Esophagus muscularis mucosa (tissue), 4 donors: ENCODE data around the gene AHCYL2. TPM values are rescaled to one million over a fixed set of nuclear protein-coding genes. Genes with fewer than 3 reads are reported as not detected.

Experiments
- DNase-seq: peaks from one replicate; pipeline ENCODE4 v3.0.0-alpha.2; 2017; ENCODE audit errors: extremely low spot score
- H3K27ac ChIP-seq, 4 donors: fragments of 200-600 bp; sonication (generic); replicated peaks in 1 of 4; 1 replicate in 3 of 4; 2 replicates in 1 of 4; pipeline ENCODE4 v1.5.1; 2016 to 2019; ENCODE audit warnings: mild to moderate bottlenecking in 1 of 4
- H3K27me3 ChIP-seq, 4 donors: fragments of 200-600 bp; sonication (generic); one replicate each; pipeline versions ENCODE4 v1.5.1 to v1.6.0; 2016 to 2019
- H3K36me3 ChIP-seq, 4 donors: fragments of 200-600 bp; sonication (generic); one replicate each; pipeline ENCODE4 v1.5.1; 2016 to 2019
- H3K4me1 ChIP-seq, 4 donors: fragments of 200-600 bp; sonication (generic); one replicate each; pipeline ENCODE4 v1.5.1; 2016 to 2019
- H3K4me3 ChIP-seq, 4 donors: fragments of 200-600 bp; sonication (generic); 1 replicate in 2 of 4; 2 replicates in 2 of 4; pipeline ENCODE4 v1.5.1; 2016 to 2019; ENCODE audit warnings: mild to moderate bottlenecking in 4 of 4, moderate library complexity in 1 of 4
- H3K9me3 ChIP-seq, 4 donors: fragments of 200-600 bp; sonication (generic); 1 replicate in 3 of 4; 2 replicates in 1 of 4; pipeline ENCODE4 v1.5.1; 2016 to 2019
- CTCF ChIP-seq, 3 experiments: fragments of 200-600 bp in 2 of 3; fragments of 450-650 bp in 1 of 3; sonication (generic) in 2 of 3; IDR thresholded peaks; one replicate each; pipeline ENCODE4 v1.5.1; 2017 to 2019; ENCODE audit warnings: antibody characterized with exemption in 3 of 3, mild to moderate bottlenecking in 2 of 3, moderate library complexity in 1 of 3
- EP300 ChIP-seq: sonication (generic); formaldehyde crosslinking; IDR thresholded peaks from one replicate; pipeline ENCODE4 v1.6.1; 2017; ENCODE audit warnings: antibody characterized with exemption
- POLR2A ChIP-seq: fragments of 450-650 bp; IDR thresholded peaks from one replicate; pipeline ENCODE4 v1.6.1; 2017; ENCODE audit warnings: antibody characterized with exemption, moderate library complexity, mild to moderate bottlenecking, low read depth
- POLR2AphosphoS5 ChIP-seq, 2 donors: sonication (generic); formaldehyde crosslinking; IDR thresholded peaks; one replicate each; pipeline ENCODE4 v1.6.1; 2017; ENCODE audit warnings: antibody characterized with exemption in 2 of 2
- WGBS: methylation state at CpG from one replicate; pipeline ENCODE4 v1.1.5; 2018; 5-methylcytosine and 5-hydroxymethylcytosine counted together
- intact Hi-C: fragments of 100-400 bp; cut with DNase I; formaldehyde crosslinking; loops from one replicate; pipeline ENCODE4 v1.15.1; 2023
- total RNA-seq, 4 donors: library from RNA; depleted of rRNA; stranded (reverse); fragments of >200 nt; gene quantifications; one replicate each; pipeline versions ENCODE4 v1.1.0 to v1.2.1, GENCODE V29; 2016

The AHCYL2 gene
- total RNA-seq, 4 donors from 2014 or later: 9.7 to 14.2 (median 11.9) TPM

DNA sequence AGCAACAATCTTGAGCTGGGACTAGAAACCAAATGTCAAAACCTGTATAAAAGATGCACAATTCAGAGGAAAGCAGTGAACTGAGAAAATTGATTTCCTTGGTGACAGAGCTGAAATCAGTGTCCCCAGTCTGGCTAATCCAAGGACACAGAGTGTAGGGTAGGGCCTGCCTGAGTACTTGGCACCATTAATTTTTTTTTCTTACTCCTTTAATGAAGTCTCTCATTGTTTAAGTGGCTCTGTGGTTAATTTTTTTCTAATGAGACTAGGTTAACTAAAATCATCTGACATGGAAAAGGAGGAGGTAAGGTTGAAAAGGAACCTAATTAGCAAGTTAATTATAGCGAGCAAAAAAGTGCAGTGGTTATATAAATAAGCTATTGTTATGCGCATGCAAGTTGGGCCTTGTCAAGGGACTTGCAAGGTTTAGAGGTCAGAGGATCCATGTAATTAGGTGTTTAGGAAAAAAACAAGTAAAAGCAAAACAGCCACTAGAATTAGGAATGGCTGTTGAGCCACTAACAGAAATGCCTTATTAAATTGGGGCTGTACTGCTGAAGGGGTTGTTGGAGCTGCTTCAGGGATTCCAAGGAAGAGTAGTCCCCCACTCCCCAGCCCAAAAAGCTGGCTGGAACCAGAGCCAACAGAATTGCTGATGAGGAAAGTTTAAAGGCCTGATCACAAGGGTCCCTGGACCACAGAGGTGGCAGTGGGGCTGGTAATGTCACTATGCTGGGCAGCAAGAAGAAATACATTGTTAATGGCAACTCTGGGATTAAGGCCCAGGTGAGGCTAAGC, 150.5 kb downstream of the AHCYL2 start:
- TF ChIP-seq POLR2A (no peak), EP300 (no peak), POLR2AphosphoS5 (IDR thresholded peaks at IDR 0.05) (no peak), CTCF (IDR thresholded peaks at IDR 0.05) (no peak)
- H3K4me1 ChIP-seq: no peaks in the 10 kb centered on the region
- H3K27ac ChIP-seq: no peak overlapping the region
- no peaks in the 10 kb centered on the region for H3K9me3 ChIP-seq
- no peak for DNase-seq
- no peaks in the 10 kb centered on the region for H3K27me3 ChIP-seq
- 90% methylated on average over 2 of the region's 2 CpGs for WGBS
- H3K36me3 ChIP-seq: peaks cover 0 to 9% (median 2%) of the 10 kb centered on the region in 4 donors
- intact Hi-C loops: loop anchor here (5.0 to 10.0 kb wide), 2 partner anchors 33 to 269 kb away; no protein-coding TSS in a partner anchor
- no peak overlapping the region for H3K4me3 ChIP-seq

GRCh38 chr7:129376076-129376777, 151.4 kb downstream of the AHCYL2 start:
- intact Hi-C loops: loop anchor here (5.0 to 10.0 kb wide), 2 partner anchors 34 to 269 kb away; no protein-coding TSS in a partner anchor

GRCh38 chr7:129376778-129377700, 152.2 kb downstream of the AHCYL2 start:
- Histone ChIP-seq H3K36me3 (peaks cover 0 to 15% (median 2%) of the 10 kb centered on the region in 4 donors), H3K27ac (no peak overlapping the region), H3K4me3 (no peak overlapping the region), H3K4me1 (no peaks in the 10 kb centered on the region), H3K9me3 (no peaks in the 10 kb centered on the region), H3K27me3 (no peaks in the 10 kb centered on the region)
- no peak for TF ChIP-seq CTCF (IDR thresholded peaks at IDR 0.05)
- TF ChIP-seq POLR2AphosphoS5 (IDR thresholded peaks at IDR 0.05): no peak
- TF ChIP-seq POLR2A: no peak
- no peak for TF ChIP-seq EP300
- no peak for DNase-seq
- intact Hi-C loops: loop anchor here (5.0 to 10.0 kb wide), 2 partner anchors 35 to 268 kb away; no protein-coding TSS in a partner anchor
- WGBS: 76% methylated on average over 6 of the region's 6 CpGs

More at GRCh38 chr7:129376076-129376777, 151.4 kb downstream of the AHCYL2 start:
- H3K4me1 ChIP-seq: no peaks in the 10 kb centered on the region
- peaks cover 0 to 15% (median 2%) of the 10 kb centered on the region in 4 donors for H3K36me3 ChIP-seq
- H3K4me3 ChIP-seq: no peak overlapping the region
- WGBS: 84% methylated on average over 6 of the region's 6 CpGs
- no peak for DNase-seq
- no peaks in the 10 kb centered on the region for H3K9me3 ChIP-seq
- H3K27ac ChIP-seq: no peak overlapping the region
- TF ChIP-seq EP300 (no peak), CTCF (IDR thresholded peaks at IDR 0.05) (peak; percentile 44 to 59 (median 45))
- no peaks in the 10 kb centered on the region for H3K27me3 ChIP-seq

- no peak for TF ChIP-seq CTCF (IDR thresholded peaks at IDR 0.05)
- no peak overlapping the region for H3K27ac ChIP-seq
Observed at GRCh38 chr7:129381710-129382484, 157.1 kb downstream of the AHCYL2 start.

More at GRCh38 chr7:129381710-129382484, 157.1 kb downstream of the AHCYL2 start:
- no peak for DNase-seq
- no peaks in the 10 kb centered on the region for H3K9me3 ChIP-seq
- H3K36me3 ChIP-seq: peaks cover 0 to 25% (median 2%) of the 10 kb centered on the region in 4 donors
- intact Hi-C loops: no loop called here
- H3K27me3 ChIP-seq: no peaks in the 10 kb centered on the region
- H3K4me1 ChIP-seq: no peaks in the 10 kb centered on the region
- 91% methylated on average over 9 of the region's 9 CpGs for WGBS
- H3K4me3 ChIP-seq: no peak overlapping the region
